Measurements from ENCODE around the gene DUSP12.
"Not testable (repeated sequence)": the region's sequence is repeated elsewhere in the genome, so short reads cannot be mapped to it uniquely, and the experiment has no call there.

The DUSP12 gene

GRCh38 chr1:161749509-161750407, at the start of gene DUSP12:
Gene DUSP12 (plus strand): TSS chr1:161749786. CDS start chr1:161749802, 16 bp downstream.
- DNase-seq, result peak; percentile 89

- no peak for DNase-seq
Observed at GRCh38 chr1:161702250-161702649, 47.3 kb upstream of the DUSP12 start.

GRCh38 chr1:161705537-161705936, 44.0 kb upstream of the DUSP12 start:
- DNase-seq, result no peak

GRCh38 chr1:161706113-161706481, 43.5 kb upstream of the DUSP12 start:
- DNase-seq, result no peak

GRCh38 chr1:161706482-161707347, 42.9 kb upstream of the DUSP12 start, which contains the start of gene FCRLA:
Gene FCRLA (plus strand): TSS chr1:161707229. CDS start chr1:161707265, 36 bp downstream.
- no peak for DNase-seq

- no peak for DNase-seq
Observed at GRCh38 chr1:161707503-161707902, 42.1 kb upstream of the DUSP12 start.

GRCh38 chr1:161709373-161709772, 40.2 kb upstream of the DUSP12 start:
- DNase-seq, result no peak

GRCh38 chr1:161710560-161710959, 39.0 kb upstream of the DUSP12 start:
- DNase-seq, result no peak

- no peak for DNase-seq
Observed at GRCh38 chr1:161718559-161719324, 30.8 kb upstream of the DUSP12 start.

GRCh38 chr1:161719325-161719611, 30.3 kb upstream of the DUSP12 start:
- no peak for DNase-seq

GRCh38 chr1:161720422-161720821, 29.2 kb upstream of the DUSP12 start:
- DNase-seq, result no peak

- DNase-seq, result no peak
Observed at GRCh38 chr1:161720956-161721737, 28.4 kb upstream of the DUSP12 start, which contains the start of gene FCRLB. Gene FCRLB (plus strand): TSS chr1:161721544. CDS start chr1:161722673, 1,129 bp downstream.

GRCh38 chr1:161721738-161722343, 27.7 kb upstream of the DUSP12 start:
- no peak for DNase-seq

- no peak for DNase-seq
Observed at GRCh38 chr1:161722406-161722805, 27.2 kb upstream of the DUSP12 start.

- DNase-seq, result no peak
Observed at GRCh38 chr1:161723459-161724141, 26.0 kb upstream of the DUSP12 start.

- DNase-seq, result not testable (repeated sequence)
Observed at GRCh38 chr1:161725258-161725907, 24.2 kb upstream of the DUSP12 start.

GRCh38 chr1:161725908-161726472, 23.6 kb upstream of the DUSP12 start:
- DNase-seq, result peak; percentile 16

- DNase-seq, result peak; percentile 18
Observed at GRCh38 chr1:161726473-161727255, 22.9 kb upstream of the DUSP12 start.

GRCh38 chr1:161727256-161727924, 22.2 kb upstream of the DUSP12 start:
- no peak for DNase-seq
